ENCODE results near the gene CA10. TPM values are rescaled to one million over a fixed set of nuclear protein-coding genes. Genes with fewer than 3 reads are reported as not detected.

The CA10 gene
- total RNA-seq, 6 experiments from 2014 or later: not detected

GRCh38 chr17:52148288-52148968 lies 10.1 kb downstream of the CA10 start:
- Histone ChIP-seq H3K9me3 (no peaks in the 10 kb centered on the region), H3K4me1 (peaks cover 0 to 7% (median 0%) of the 10 kb centered on the region in 4 donors), H3K27ac (peak overlapping the region in 1 of 3 donors; percentile 47), H3K4me3 (no peak overlapping the region), H3K27me3 (no peaks in the 10 kb centered on the region), H3K36me3 (no peaks in the 10 kb centered on the region)
- 59% methylated on average over 2 of the region's 2 CpGs for WGBS (ENCODE audit: insufficient coverage, low coverage, low lambda C conversion rate, missing lambda C conversion rate)
- no peak for ATAC-seq
- no peak for DNase-seq
- intact Hi-C loops (cut with DNase I): no loop called here
- TF ChIP-seq CTCF (IDR thresholded peaks at IDR 0.05) (no peak), POLR2A (IDR thresholded peaks at IDR 0.05) (no peak)

- ATAC-seq (no peak), DNase-seq (no peak)
- H3K4me1 ChIP-seq: peaks cover 0 to 7% (median 0%) of the 10 kb centered on the region in 4 donors
- TF ChIP-seq POLR2A (IDR thresholded peaks at IDR 0.05) (no peak), CTCF (IDR thresholded peaks at IDR 0.05) (no peak)
- intact Hi-C loops (cut with DNase I): no loop called here
- no peak overlapping the region for H3K27ac ChIP-seq
- no peaks in the 10 kb centered on the region for H3K36me3 ChIP-seq
- H3K9me3 ChIP-seq: no peaks in the 10 kb centered on the region
- H3K27me3 ChIP-seq: no peaks in the 10 kb centered on the region
- H3K4me3 ChIP-seq: no peak overlapping the region
Measured at GRCh38 chr17:52147872-52148271, 10.6 kb downstream of the CA10 start.

- no peaks in the 10 kb centered on the region for H3K36me3 ChIP-seq
- WGBS (ENCODE audit: insufficient coverage, low coverage, low lambda C conversion rate, missing lambda C conversion rate): 58% methylated on average over 1 of the region's 1 CpG
- no peak for ATAC-seq
- TF ChIP-seq POLR2A (IDR thresholded peaks at IDR 0.05) (no peak), CTCF (IDR thresholded peaks at IDR 0.05) (no peak)
- no peaks in the 10 kb centered on the region for H3K9me3 ChIP-seq
- no peak overlapping the region for H3K27ac ChIP-seq
- DNase-seq: no peak
- no peak overlapping the region for H3K4me3 ChIP-seq
- H3K4me1 ChIP-seq: peaks cover 0 to 7% (median 0%) of the 10 kb centered on the region in 4 donors
- no peaks in the 10 kb centered on the region for H3K27me3 ChIP-seq
- intact Hi-C loops (cut with DNase I): no loop called here
Measured at GRCh38 chr17:52147431-52147830, 11.1 kb downstream of the CA10 start.

- no peak for TF ChIP-seq POLR2A (IDR thresholded peaks at IDR 0.05)
- no peak for TF ChIP-seq CTCF (IDR thresholded peaks at IDR 0.05)
- DNase-seq: no peak
- intact Hi-C loops (cut with DNase I): no loop called here
- H3K4me3 ChIP-seq: no peak overlapping the region
- no peaks in the 10 kb centered on the region for H3K27me3 ChIP-seq
- H3K36me3 ChIP-seq: no peaks in the 10 kb centered on the region
- no peak for ATAC-seq
- no peaks in the 10 kb centered on the region for H3K9me3 ChIP-seq
- peaks cover 0 to 7% (median 0%) of the 10 kb centered on the region in 4 donors for H3K4me1 ChIP-seq
- no peak overlapping the region for H3K27ac ChIP-seq
Measured at GRCh38 chr17:52145476-52145875, 13.0 kb downstream of the CA10 start.

- intact Hi-C loops (cut with DNase I): no loop called here
- DNase-seq (no peak), ATAC-seq (no peak)
- TF ChIP-seq CTCF (IDR thresholded peaks at IDR 0.05): no peak
- no peak for TF ChIP-seq POLR2A (IDR thresholded peaks at IDR 0.05)
- peaks cover 0 to 3% (median 0%) of the 10 kb centered on the region in 4 donors for H3K4me1 ChIP-seq
- no peaks in the 10 kb centered on the region for H3K9me3 ChIP-seq
- H3K27ac ChIP-seq: no peak overlapping the region
- H3K27me3 ChIP-seq: no peaks in the 10 kb centered on the region
- no peak overlapping the region for H3K4me3 ChIP-seq
- 25% methylated on average over 1 of the region's 1 CpG for WGBS (ENCODE audit: insufficient coverage, low coverage, low lambda C conversion rate, missing lambda C conversion rate)
- H3K36me3 ChIP-seq: no peaks in the 10 kb centered on the region
Measured at GRCh38 chr17:52143542-52143941, 15.0 kb downstream of the CA10 start.

Measured in right lobe of liver (tissue), 6 donors.